Liver (tissue), 9 donors: Measurements from ENCODE around the gene CCDC97. TPM values are rescaled to one million over a fixed set of nuclear protein-coding genes. Genes with fewer than 3 reads are reported as not detected.
A peak's percentile ranks its signal among the peaks of the same experiment; 100 is the strongest.

ENCODE experiments used
- DNase-seq: peaks from one replicate; pipeline ENCODE4 v3.0.0-alpha.2; 2017; ENCODE audit warnings: low spot score
- H3K27ac ChIP-seq, 2 donors: one replicate each; pipeline ENCODE4 v1.7.0; 2013; ENCODE audit warnings: inconsistent platforms in 2 of 2, low read length in 2 of 2, control low read depth in 1 of 2, low read depth in 1 of 2, mild to moderate bottlenecking in 1 of 2
- H3K27me3 ChIP-seq, 4 donors: one replicate each; pipeline versions ENCODE4 v1.6.1 to v1.7.0; 2013; ENCODE audit warnings: low read length in 3 of 4, inconsistent platforms in 1 of 4, mild to moderate bottlenecking in 1 of 4, moderate library complexity in 1 of 4; ENCODE audit not compliant: control insufficient read depth in 4 of 4, insufficient read depth in 4 of 4
- H3K36me3 ChIP-seq, 4 donors: one replicate each; pipeline versions ENCODE4 v1.6.1 to v1.7.0; 2013; ENCODE audit warnings: low read length in 3 of 4, mild to moderate bottlenecking in 3 of 4, low read depth in 1 of 4, moderate library complexity in 1 of 4; ENCODE audit not compliant: control insufficient read depth in 4 of 4, insufficient read depth in 3 of 4
- H3K4me1 ChIP-seq, 4 donors: one replicate each; pipeline versions ENCODE4 v1.6.1 to v1.7.0; 2013; ENCODE audit warnings: low read length in 3 of 4, mild to moderate bottlenecking in 3 of 4, moderate library complexity in 1 of 4; ENCODE audit not compliant: control insufficient read depth in 4 of 4, insufficient read depth in 4 of 4
- H3K4me3 ChIP-seq, 3 donors: one replicate each; pipeline versions ENCODE4 v1.6.1 to v1.7.0; 2013; ENCODE audit warnings: low read length in 3 of 3, control low read depth in 1 of 3, low read depth in 1 of 3, mild to moderate bottlenecking in 1 of 3
- H3K9ac ChIP-seq, 2 donors: one replicate each; pipeline ENCODE4 v1.7.0; 2013; ENCODE audit warnings: low read length in 2 of 2, mild to moderate bottlenecking in 2 of 2, moderate library complexity in 2 of 2, control low read depth in 1 of 2, low read depth in 1 of 2
- H3K9me3 ChIP-seq, 4 donors: one replicate each; pipeline versions ENCODE4 v1.6.1 to v1.7.0; 2013; ENCODE audit warnings: low read length in 3 of 4; ENCODE audit not compliant: control insufficient read depth in 4 of 4
- ATF3 ChIP-seq: IDR thresholded peaks from 2 replicates; pipeline ENCODE4 v1.6.1; 2016; ENCODE audit warnings: antibody characterized with exemption
- EGR1 ChIP-seq, 2 donors: IDR thresholded peaks; 2 replicates each; pipeline ENCODE4 v1.6.1; 2016 to 2018; ENCODE audit warnings: antibody characterized with exemption in 2 of 2, low read depth in 2 of 2
- FOXA1 ChIP-seq: IDR thresholded peaks from 2 replicates; pipeline ENCODE4 v1.6.1; 2016; ENCODE audit warnings: antibody characterized with exemption
- FOXA2 ChIP-seq: IDR thresholded peaks from 2 replicates; pipeline ENCODE4 v1.6.1; 2016; ENCODE audit warnings: antibody characterized with exemption
- GABPA ChIP-seq, 2 donors: IDR thresholded peaks in 1 of 2; conservative IDR thresholded peaks in 1 of 2; 2 replicates each; pipeline ENCODE4 v1.6.1; 2016; ENCODE audit warnings: antibody characterized with exemption in 2 of 2, mild to moderate bottlenecking in 1 of 2, moderate library complexity in 1 of 2
- HNF4A ChIP-seq, 2 donors: conservative IDR thresholded peaks; 2 replicates each; pipeline ENCODE4 v1.6.1; 2016; ENCODE audit warnings: antibody characterized with exemption in 2 of 2, mild to moderate bottlenecking in 2 of 2
- HNF4G ChIP-seq: IDR thresholded peaks from 2 replicates; pipeline ENCODE4 v1.6.1; 2016; ENCODE audit warnings: antibody characterized with exemption
- JUND ChIP-seq, 2 donors: IDR thresholded peaks; 2 replicates each; pipeline ENCODE4 v1.6.1; 2016; ENCODE audit warnings: antibody characterized with exemption in 2 of 2
- NR2F2 ChIP-seq: IDR thresholded peaks from 2 replicates; pipeline ENCODE4 v1.6.1; 2016; ENCODE audit warnings: antibody characterized with exemption
- RAD21 ChIP-seq, 2 donors: IDR thresholded peaks; 2 replicates each; pipeline ENCODE4 v1.6.1; 2016; ENCODE audit warnings: antibody characterized with exemption in 2 of 2, mild to moderate bottlenecking in 2 of 2
- RXRA ChIP-seq, 2 donors: IDR thresholded peaks; 2 replicates each; pipeline ENCODE4 v1.6.1; 2017 to 2018; ENCODE audit warnings: antibody characterized with exemption in 2 of 2, mild to moderate bottlenecking in 1 of 2
- SP1 ChIP-seq: IDR thresholded peaks from 2 replicates; pipeline ENCODE4 v1.6.1; 2018; ENCODE audit warnings: antibody characterized with exemption, mild to moderate bottlenecking
- TAF1 ChIP-seq: conservative IDR thresholded peaks from 2 replicates; pipeline ENCODE4 v1.6.1; 2016; ENCODE audit warnings: antibody characterized with exemption, mild to moderate bottlenecking
- YY1 ChIP-seq: IDR thresholded peaks from 2 replicates; pipeline ENCODE4 v1.6.1; 2016; ENCODE audit warnings: antibody characterized with exemption, mild to moderate bottlenecking
- WGBS: extraction: QIAGEN DNeasy Blood & Tissue Kit; methylation state at CpG from one replicate; pipeline ENCODE4 v1.1.7; 2013; 5-methylcytosine and 5-hydroxymethylcytosine counted together
- polyA plus RNA-seq, 2 donors: library from polyadenylated mRNA; stranded (reverse) in 1 of 2; unstranded in 1 of 2; fragments of 200-250 nt in 1 of 2; fragments of >200 nt in 1 of 2; fragmentation: Nextera tagmentation in 1 of 2; extraction: Ambion mirVana in 1 of 2; gene quantifications; one replicate each; pipeline versions ENCODE4 v1.2.1 to v1.2.3, GENCODE V29; 2013 to 2015
- total RNA-seq, 2 donors: library from RNA; depleted of rRNA; stranded (reverse); fragments of >200 nt; gene quantifications; one replicate each; pipeline ENCODE4 v1.2.3, GENCODE V29; 2014
- TF ChIP-seq, protein P1 (sequence below): IDR thresholded peaks from 2 replicates; pipeline ENCODE4 v1.6.1; 2016; ENCODE audit warnings: antibody characterized with exemption
- TF ChIP-seq, protein P2 (sequence below): IDR thresholded peaks from 2 replicates; pipeline ENCODE4 v1.6.1; 2016; ENCODE audit warnings: antibody characterized with exemption, mild to moderate bottlenecking
- TF ChIP-seq, protein P3 (sequence below): fragments of 150-350 bp; IDR thresholded peaks from 2 replicates; pipeline ENCODE4 v1.5.1; 2017; ENCODE audit warnings: improper control_type of control experiment, low read depth, low read length; ENCODE audit not compliant: missing input control
- TF ChIP-seq, protein P4 (sequence below): IDR thresholded peaks from 2 replicates; pipeline ENCODE4 v1.6.1; 2016; ENCODE audit warnings: antibody characterized with exemption
- donor health status: healthy.
- donor health status: healthy.
- donor health status: healthy.
- donor health status: healthy.
- donor health status: healthy.

Gene CCDC97
- total and polyA plus RNA-seq, 4 donors, result 3.8 to 5.7 (median 5.3) TPM

DNA sequence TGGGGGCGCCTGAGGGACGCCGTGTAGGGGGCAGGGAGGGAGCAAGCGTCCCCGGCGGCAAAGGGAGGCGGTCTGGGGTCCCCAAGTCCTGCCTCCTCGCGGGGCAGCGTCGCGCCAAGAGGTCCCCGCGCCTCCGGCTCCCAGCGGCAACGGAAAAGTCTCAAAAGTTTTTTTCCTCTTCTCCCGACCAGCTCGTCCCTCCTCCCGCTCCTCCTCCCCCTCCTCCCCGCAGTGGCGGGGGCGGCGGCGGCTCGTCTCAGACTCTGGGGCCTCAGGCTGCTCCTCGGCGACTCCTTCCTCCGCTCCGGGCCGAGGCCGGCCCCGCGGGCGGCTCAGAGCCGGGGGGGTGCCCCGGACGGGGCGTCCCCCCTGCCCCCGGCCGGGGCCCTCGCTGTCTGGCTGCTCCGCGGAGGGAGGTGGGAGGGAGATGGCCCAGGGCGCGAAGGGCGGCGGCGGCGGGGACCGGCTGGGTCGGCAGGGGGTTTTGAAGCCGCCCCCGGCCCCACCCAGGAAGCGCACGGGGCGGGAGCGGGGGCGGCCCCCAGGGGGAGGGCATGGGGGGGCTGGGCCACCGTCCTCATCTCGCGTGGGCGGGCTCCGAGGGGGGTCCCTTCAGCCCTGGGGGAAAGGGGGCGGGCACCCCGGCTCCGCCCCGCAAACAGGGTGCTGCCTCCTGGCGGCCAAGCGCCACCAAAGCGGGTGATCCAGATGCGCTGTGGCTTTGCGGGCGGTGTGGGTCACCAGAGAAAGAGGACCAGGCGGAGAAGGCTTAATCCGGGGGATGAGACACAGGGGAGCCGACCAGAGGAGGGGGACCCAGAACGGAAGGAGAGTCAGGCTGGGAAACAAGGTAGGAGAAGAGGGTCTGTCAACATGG lies 43.7 kb downstream of the CCDC97 start, which contains the start of gene TGFB1:
Gene TGFB1, minus strand, starts transcription at position 457 of the 877 bp plus-strand sequence. CDS start 878 bp downstream, outside the sequence.
- Histone ChIP-seq H3K4me3 (peak within 1 kb of the TSS; percentile 45 to 69 (median 61)), H3K27ac (peak within 1 kb of the TSS; percentile 71 to 73), H3K9ac (peak within 1 kb of the TSS; percentile 20 to 46), H3K36me3 (no peaks in the 10 kb centered on the region), H3K9me3 (no peaks in the 10 kb centered on the region), H3K4me1 (peaks cover 0 to 39% (median 20%) of the 10 kb centered on the region in 4 donors), H3K27me3 (no peaks in the 10 kb centered on the region)
- peak; percentile 76 for DNase-seq
- TF ChIP-seq EGR1 (IDR thresholded peaks at IDR 0.05; ENCODE audit: low read depth in 2 of 2) (no peak), HNF4G (no peak), RXRA (IDR thresholded peaks at IDR 0.05) (no peak), SP1 (no peak), GABPA (IDR thresholded peaks at IDR 0.05 in 1 of 2, conservative IDR thresholded peaks at IDR 0.05 in 1 of 2) (no peak), ATF3 (no peak), FOXA1 (no peak), TAF1 (no peak), NR2F2 (no peak), HNF4A (conservative IDR thresholded peaks at IDR 0.05) (no peak), RAD21 (IDR thresholded peaks at IDR 0.05) (peak; percentile 52 to 72), YY1 (no peak), JUND (IDR thresholded peaks at IDR 0.05) (no peak), FOXA2 (no peak)
- TF ChIP-seq, protein P1, sequence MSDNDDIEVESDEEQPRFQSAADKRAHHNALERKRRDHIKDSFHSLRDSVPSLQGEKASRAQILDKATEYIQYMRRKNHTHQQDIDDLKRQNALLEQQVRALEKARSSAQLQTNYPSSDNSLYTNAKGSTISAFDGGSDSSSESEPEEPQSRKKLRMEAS, result no peak
- TF ChIP-seq, protein P2, sequence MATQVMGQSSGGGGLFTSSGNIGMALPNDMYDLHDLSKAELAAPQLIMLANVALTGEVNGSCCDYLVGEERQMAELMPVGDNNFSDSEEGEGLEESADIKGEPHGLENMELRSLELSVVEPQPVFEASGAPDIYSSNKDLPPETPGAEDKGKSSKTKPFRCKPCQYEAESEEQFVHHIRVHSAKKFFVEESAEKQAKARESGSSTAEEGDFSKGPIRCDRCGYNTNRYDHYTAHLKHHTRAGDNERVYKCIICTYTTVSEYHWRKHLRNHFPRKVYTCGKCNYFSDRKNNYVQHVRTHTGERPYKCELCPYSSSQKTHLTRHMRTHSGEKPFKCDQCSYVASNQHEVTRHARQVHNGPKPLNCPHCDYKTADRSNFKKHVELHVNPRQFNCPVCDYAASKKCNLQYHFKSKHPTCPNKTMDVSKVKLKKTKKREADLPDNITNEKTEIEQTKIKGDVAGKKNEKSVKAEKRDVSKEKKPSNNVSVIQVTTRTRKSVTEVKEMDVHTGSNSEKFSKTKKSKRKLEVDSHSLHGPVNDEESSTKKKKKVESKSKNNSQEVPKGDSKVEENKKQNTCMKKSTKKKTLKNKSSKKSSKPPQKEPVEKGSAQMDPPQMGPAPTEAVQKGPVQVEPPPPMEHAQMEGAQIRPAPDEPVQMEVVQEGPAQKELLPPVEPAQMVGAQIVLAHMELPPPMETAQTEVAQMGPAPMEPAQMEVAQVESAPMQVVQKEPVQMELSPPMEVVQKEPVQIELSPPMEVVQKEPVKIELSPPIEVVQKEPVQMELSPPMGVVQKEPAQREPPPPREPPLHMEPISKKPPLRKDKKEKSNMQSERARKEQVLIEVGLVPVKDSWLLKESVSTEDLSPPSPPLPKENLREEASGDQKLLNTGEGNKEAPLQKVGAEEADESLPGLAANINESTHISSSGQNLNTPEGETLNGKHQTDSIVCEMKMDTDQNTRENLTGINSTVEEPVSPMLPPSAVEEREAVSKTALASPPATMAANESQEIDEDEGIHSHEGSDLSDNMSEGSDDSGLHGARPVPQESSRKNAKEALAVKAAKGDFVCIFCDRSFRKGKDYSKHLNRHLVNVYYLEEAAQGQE, result no peak
- TF ChIP-seq, protein P3, sequence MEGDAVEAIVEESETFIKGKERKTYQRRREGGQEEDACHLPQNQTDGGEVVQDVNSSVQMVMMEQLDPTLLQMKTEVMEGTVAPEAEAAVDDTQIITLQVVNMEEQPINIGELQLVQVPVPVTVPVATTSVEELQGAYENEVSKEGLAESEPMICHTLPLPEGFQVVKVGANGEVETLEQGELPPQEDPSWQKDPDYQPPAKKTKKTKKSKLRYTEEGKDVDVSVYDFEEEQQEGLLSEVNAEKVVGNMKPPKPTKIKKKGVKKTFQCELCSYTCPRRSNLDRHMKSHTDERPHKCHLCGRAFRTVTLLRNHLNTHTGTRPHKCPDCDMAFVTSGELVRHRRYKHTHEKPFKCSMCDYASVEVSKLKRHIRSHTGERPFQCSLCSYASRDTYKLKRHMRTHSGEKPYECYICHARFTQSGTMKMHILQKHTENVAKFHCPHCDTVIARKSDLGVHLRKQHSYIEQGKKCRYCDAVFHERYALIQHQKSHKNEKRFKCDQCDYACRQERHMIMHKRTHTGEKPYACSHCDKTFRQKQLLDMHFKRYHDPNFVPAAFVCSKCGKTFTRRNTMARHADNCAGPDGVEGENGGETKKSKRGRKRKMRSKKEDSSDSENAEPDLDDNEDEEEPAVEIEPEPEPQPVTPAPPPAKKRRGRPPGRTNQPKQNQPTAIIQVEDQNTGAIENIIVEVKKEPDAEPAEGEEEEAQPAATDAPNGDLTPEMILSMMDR, result peak; percentile 75
- TF ChIP-seq, protein P4, sequence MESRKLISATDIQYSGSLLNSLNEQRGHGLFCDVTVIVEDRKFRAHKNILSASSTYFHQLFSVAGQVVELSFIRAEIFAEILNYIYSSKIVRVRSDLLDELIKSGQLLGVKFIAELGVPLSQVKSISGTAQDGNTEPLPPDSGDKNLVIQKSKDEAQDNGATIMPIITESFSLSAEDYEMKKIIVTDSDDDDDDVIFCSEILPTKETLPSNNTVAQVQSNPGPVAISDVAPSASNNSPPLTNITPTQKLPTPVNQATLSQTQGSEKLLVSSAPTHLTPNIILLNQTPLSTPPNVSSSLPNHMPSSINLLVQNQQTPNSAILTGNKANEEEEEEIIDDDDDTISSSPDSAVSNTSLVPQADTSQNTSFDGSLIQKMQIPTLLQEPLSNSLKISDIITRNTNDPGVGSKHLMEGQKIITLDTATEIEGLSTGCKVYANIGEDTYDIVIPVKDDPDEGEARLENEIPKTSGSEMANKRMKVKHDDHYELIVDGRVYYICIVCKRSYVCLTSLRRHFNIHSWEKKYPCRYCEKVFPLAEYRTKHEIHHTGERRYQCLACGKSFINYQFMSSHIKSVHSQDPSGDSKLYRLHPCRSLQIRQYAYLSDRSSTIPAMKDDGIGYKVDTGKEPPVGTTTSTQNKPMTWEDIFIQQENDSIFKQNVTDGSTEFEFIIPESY, result no peak
- WGBS, result 2% methylated on average over 78 of the region's 78 CpGs
